Measurements from ENCODE around the gene EIF4E2.

EIF4E2 gene

DNA sequence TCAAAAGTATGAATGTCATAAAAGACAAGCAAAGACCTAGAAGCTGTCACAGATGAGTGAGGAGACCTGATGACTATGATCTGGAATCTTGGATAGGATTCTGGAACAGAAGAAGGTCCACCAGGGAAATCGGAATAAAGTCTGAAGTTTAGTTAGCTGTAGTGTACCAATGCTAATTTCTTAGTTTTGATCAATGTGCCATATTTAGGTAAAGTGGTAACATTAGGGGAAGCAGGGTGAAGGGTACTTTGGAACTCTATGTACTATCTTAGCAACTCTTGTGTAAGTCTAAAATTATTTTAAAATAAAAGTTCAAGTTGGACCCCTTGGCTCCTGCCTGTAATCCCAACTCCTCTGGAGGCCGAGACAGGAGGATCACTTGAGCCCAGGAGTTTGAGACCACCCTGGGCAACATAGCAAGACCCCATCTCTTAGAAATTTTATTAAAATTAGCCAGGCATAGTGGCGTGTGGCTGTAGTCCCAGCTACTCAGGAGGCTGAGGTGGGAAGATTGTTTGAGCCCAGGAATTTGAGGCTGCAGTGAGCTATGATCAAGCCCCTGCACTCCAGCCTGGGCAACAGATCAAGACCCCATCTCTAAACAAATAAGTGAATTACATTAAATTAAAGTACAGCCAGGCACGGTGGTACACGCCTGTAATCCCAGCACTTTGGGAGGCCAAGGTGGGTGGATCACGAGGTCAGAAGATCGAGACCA is 47.0 kb downstream of the EIF4E2 start:
- H3K4me3 ChIP-seq (ENCODE audit: low read length) = no peak overlapping the region
- H3F3A ChIP-seq (ENCODE audit: insufficient read depth, low read length) = no peaks in the 10 kb centered on the region
- no peak overlapping the region for H3K4me2 ChIP-seq (ENCODE audit: low read depth, low read length)
- no peaks in the 10 kb centered on the region for H3K36me3 ChIP-seq (replicated peaks; ENCODE audit: insufficient read depth, low read length)
- no peak overlapping the region for H3K27ac ChIP-seq (ENCODE audit: low read length)
- no peak for DNase-seq
- no peak overlapping the region for H3K9ac ChIP-seq (ENCODE audit: low read length)
- no peaks in the 10 kb centered on the region for H3K9me2 ChIP-seq (replicated peaks; ENCODE audit: insufficient read depth, low read length)
- no peaks in the 10 kb centered on the region for H3K9me3 ChIP-seq (replicated peaks; ENCODE audit: insufficient read depth, low read length)
- no peaks in the 10 kb centered on the region for H3K79me2 ChIP-seq (ENCODE audit: low read length)
- no peaks in the 10 kb centered on the region for H4K20me1 ChIP-seq (ENCODE audit: insufficient read depth, low read length)
- no peaks in the 10 kb centered on the region for H3K27me3 ChIP-seq (replicated peaks; ENCODE audit: insufficient read depth, low read length)
- H2AFZ ChIP-seq (ENCODE audit: low read length) = no peak overlapping the region
- peaks cover 9% of the 10 kb centered on the region for H3K4me1 ChIP-seq (ENCODE audit: low read length)
- TF ChIP-seq EZH2 (optimal IDR thresholded peaks at IDR 0.05; ENCODE audit: low read depth, low read length) = no peak
- no peak for TF ChIP-seq EZH2phosphoT487 (IDR thresholded peaks at IDR 0.05; ENCODE audit: low read length)
- TF ChIP-seq, protein P1, sequence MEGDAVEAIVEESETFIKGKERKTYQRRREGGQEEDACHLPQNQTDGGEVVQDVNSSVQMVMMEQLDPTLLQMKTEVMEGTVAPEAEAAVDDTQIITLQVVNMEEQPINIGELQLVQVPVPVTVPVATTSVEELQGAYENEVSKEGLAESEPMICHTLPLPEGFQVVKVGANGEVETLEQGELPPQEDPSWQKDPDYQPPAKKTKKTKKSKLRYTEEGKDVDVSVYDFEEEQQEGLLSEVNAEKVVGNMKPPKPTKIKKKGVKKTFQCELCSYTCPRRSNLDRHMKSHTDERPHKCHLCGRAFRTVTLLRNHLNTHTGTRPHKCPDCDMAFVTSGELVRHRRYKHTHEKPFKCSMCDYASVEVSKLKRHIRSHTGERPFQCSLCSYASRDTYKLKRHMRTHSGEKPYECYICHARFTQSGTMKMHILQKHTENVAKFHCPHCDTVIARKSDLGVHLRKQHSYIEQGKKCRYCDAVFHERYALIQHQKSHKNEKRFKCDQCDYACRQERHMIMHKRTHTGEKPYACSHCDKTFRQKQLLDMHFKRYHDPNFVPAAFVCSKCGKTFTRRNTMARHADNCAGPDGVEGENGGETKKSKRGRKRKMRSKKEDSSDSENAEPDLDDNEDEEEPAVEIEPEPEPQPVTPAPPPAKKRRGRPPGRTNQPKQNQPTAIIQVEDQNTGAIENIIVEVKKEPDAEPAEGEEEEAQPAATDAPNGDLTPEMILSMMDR (IDR thresholded peaks at IDR 0.05; ENCODE audit: low read length) = no peak

DNA sequence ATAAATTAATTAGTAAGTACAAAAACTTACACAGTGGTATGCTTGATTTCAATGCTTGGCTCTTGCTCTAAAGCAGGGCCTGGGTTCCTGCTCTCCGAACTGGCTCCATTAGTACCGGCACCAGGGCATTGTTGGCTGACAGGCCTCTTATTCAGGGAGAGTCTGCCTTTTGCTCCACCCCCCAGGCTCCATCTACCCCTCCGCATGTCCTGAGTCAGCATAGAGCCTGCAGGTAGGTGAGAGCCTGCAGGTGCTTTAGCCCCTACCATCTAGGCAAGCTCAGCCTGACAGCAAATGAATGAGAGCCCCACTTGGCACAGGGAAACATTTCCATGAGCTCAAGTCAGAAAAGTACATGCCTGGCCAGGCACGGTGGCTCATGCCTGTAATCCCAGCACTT is 47.8 kb downstream of the EIF4E2 start:
- H3K9me2 ChIP-seq (replicated peaks; ENCODE audit: insufficient read depth, low read length) = no peaks in the 10 kb centered on the region
- H3K79me2 ChIP-seq (ENCODE audit: low read length) = no peaks in the 10 kb centered on the region
- TF ChIP-seq EZH2phosphoT487 (IDR thresholded peaks at IDR 0.05; ENCODE audit: low read length) = no peak
- no peak overlapping the region for H3K27ac ChIP-seq (ENCODE audit: low read length)
- no peak overlapping the region for H3K4me3 ChIP-seq (ENCODE audit: low read length)
- no peaks in the 10 kb centered on the region for H3K36me3 ChIP-seq (replicated peaks; ENCODE audit: insufficient read depth, low read length)
- no peaks in the 10 kb centered on the region for H3K27me3 ChIP-seq (replicated peaks; ENCODE audit: insufficient read depth, low read length)
- no peak overlapping the region for H2AFZ ChIP-seq (ENCODE audit: low read length)
- H4K20me1 ChIP-seq (ENCODE audit: insufficient read depth, low read length) = no peaks in the 10 kb centered on the region
- no peak overlapping the region for H3K4me2 ChIP-seq (ENCODE audit: low read depth, low read length)
- H3K4me1 ChIP-seq (ENCODE audit: low read length) = peaks cover 1% of the 10 kb centered on the region
- DNase-seq = no peak
- H3K9ac ChIP-seq (ENCODE audit: low read length) = no peak overlapping the region
- no peaks in the 10 kb centered on the region for H3K9me3 ChIP-seq (replicated peaks; ENCODE audit: insufficient read depth, low read length)
- no peaks in the 10 kb centered on the region for H3F3A ChIP-seq (ENCODE audit: insufficient read depth, low read length)

DNA sequence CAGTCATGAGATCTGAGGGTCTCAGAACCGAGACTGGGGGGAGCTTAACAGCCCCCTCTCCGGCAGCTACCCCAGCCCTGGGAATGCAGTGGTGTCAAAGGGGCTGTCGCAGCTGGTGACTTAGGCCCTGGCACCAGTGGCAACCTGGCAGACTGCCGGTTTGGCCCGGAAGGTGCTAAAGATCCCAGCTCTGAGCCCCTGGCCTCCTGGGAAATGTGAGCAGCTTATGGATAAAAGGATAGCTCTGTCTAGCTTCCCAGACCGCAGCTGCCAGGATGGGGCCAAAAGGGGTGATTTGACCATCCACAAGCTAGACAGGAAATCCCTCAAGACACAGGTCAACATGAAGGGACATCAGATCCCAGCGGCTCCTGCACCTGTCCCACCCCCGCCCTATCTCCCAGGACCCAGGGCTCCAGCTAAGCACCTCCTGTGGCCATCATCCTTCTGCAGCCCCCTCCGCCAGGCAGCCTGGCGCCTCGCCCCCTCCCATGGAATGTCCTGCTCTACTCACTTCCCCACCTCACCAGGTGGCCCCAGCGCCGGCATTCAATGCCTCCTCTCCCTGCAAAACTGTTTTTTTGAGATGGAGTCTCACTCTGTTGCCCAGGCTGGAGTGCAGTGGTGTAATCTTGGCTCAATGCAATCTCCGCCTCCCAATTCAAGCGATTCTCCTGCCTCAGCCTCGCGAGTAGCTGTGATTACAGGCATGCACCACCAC is 49.7 kb downstream of the EIF4E2 start:
- H3K9me3 ChIP-seq (replicated peaks; ENCODE audit: insufficient read depth, low read length) = no peaks in the 10 kb centered on the region
- no peaks in the 10 kb centered on the region for H3K9me2 ChIP-seq (replicated peaks; ENCODE audit: insufficient read depth, low read length)
- no peak overlapping the region for H3K9ac ChIP-seq (ENCODE audit: low read length)
- no peaks in the 10 kb centered on the region for H4K20me1 ChIP-seq (ENCODE audit: insufficient read depth, low read length)
- no peaks in the 10 kb centered on the region for H3K36me3 ChIP-seq (replicated peaks; ENCODE audit: insufficient read depth, low read length)
- no peak overlapping the region for H2AFZ ChIP-seq (ENCODE audit: low read length)
- no peak for TF ChIP-seq EZH2 (optimal IDR thresholded peaks at IDR 0.05; ENCODE audit: low read depth, low read length)
- TF ChIP-seq, protein P1 (IDR thresholded peaks at IDR 0.05; ENCODE audit: low read length) = no peak
- no peak for TF ChIP-seq EZH2phosphoT487 (IDR thresholded peaks at IDR 0.05; ENCODE audit: low read length)
- no peaks in the 10 kb centered on the region for H3F3A ChIP-seq (ENCODE audit: insufficient read depth, low read length)
- no peaks in the 10 kb centered on the region for H3K79me2 ChIP-seq (ENCODE audit: low read length)
- no peaks in the 10 kb centered on the region for H3K27me3 ChIP-seq (replicated peaks; ENCODE audit: insufficient read depth, low read length)
- no peaks in the 10 kb centered on the region for H3K4me1 ChIP-seq (ENCODE audit: low read length)
- H3K4me2 ChIP-seq (ENCODE audit: low read depth, low read length) = no peak overlapping the region
- no peak for DNase-seq
- H3K4me3 ChIP-seq (ENCODE audit: low read length) = no peak overlapping the region
- H3K27ac ChIP-seq (ENCODE audit: low read length) = no peak overlapping the region

DNA sequence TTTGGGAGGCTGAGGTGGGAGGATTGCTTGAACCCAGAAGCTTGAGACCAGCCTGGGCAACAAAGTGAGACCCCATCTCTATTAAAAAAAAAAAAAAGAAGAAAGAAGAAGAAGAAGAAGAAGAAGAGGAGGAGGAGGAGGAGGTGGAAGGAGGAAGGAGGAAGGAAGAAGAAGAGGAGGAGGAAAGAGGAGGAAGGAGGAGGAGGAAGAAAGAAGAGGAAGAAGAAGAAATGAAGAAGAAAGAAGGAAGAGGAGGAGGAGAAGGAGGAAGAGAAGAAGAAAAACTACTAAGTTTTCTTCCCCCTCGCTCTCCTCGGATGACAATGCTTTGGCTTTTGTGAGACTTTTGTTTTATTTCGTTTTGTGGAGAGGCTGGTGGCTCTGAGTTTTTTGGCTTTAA is 52.8 kb downstream of the EIF4E2 start:
- H4K20me1 ChIP-seq (ENCODE audit: insufficient read depth, low read length) = no peaks in the 10 kb centered on the region
- H3K9me3 ChIP-seq (replicated peaks; ENCODE audit: insufficient read depth, low read length) = no peaks in the 10 kb centered on the region
- H3K27ac ChIP-seq (ENCODE audit: low read length) = no peak overlapping the region
- no peaks in the 10 kb centered on the region for H3K36me3 ChIP-seq (replicated peaks; ENCODE audit: insufficient read depth, low read length)
- H3K4me2 ChIP-seq (ENCODE audit: low read depth, low read length) = no peak overlapping the region
- no peaks in the 10 kb centered on the region for H3K79me2 ChIP-seq (ENCODE audit: low read length)
- no peak for DNase-seq
- H3K27me3 ChIP-seq (replicated peaks; ENCODE audit: insufficient read depth, low read length) = no peaks in the 10 kb centered on the region
- no peak overlapping the region for H3K4me3 ChIP-seq (ENCODE audit: low read length)
- no peak overlapping the region for H3K9ac ChIP-seq (ENCODE audit: low read length)
- H2AFZ ChIP-seq (ENCODE audit: low read length) = no peak overlapping the region
- TF ChIP-seq, protein P1 (IDR thresholded peaks at IDR 0.05; ENCODE audit: low read length) = no peak
- no peak for TF ChIP-seq EZH2phosphoT487 (IDR thresholded peaks at IDR 0.05; ENCODE audit: low read length)
- no peaks in the 10 kb centered on the region for H3K4me1 ChIP-seq (ENCODE audit: low read length)
- H3F3A ChIP-seq (ENCODE audit: insufficient read depth, low read length) = no peaks in the 10 kb centered on the region
- no peaks in the 10 kb centered on the region for H3K9me2 ChIP-seq (replicated peaks; ENCODE audit: insufficient read depth, low read length)
